HG03457 (cell line): ENCODE data around the gene CDH4.

Experiments used
- ATAC-seq: cut with Tn5 transposase; IDR thresholded peaks from one replicate; pipeline ENCODE4 v1.9.1; 2021; ENCODE audit warnings: moderate number of reproducible peaks; ENCODE audit not compliant: unreplicated experiment

The CDH4 gene

DNA sequence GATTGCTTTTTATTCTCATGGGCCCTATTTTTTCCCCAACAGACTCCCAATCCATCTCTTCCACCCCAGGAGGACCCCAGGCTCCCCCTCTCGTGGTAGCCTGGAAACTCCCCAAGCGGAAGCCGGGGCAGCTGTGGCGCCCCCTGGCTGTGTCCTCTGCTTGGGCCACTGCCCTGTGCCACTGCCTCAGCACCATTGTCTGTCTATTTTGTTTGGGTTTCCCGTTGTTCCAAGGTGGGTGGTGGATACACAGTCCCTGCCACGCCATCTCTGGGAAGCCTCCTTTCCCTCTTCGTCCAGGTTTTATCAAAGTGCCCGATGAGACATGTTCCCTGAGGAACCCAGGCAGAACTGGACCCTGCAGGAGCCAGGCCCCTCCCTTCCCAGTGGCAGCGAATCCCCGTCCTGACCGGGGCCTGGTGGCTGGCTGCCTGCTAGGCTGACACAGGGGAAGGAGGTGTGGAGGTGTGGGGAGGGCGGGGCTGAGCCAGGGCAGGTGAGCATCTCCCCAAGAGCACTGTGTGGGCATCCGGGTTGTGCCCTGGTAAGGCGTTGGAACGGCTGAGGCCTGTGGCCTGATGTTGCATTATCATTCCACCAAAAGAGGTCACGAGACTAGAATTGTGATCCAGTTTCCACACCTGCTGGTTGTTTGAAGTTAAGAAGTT, 228.2 kb downstream of the CDH4 start:
- no peak for ATAC-seq

DNA sequence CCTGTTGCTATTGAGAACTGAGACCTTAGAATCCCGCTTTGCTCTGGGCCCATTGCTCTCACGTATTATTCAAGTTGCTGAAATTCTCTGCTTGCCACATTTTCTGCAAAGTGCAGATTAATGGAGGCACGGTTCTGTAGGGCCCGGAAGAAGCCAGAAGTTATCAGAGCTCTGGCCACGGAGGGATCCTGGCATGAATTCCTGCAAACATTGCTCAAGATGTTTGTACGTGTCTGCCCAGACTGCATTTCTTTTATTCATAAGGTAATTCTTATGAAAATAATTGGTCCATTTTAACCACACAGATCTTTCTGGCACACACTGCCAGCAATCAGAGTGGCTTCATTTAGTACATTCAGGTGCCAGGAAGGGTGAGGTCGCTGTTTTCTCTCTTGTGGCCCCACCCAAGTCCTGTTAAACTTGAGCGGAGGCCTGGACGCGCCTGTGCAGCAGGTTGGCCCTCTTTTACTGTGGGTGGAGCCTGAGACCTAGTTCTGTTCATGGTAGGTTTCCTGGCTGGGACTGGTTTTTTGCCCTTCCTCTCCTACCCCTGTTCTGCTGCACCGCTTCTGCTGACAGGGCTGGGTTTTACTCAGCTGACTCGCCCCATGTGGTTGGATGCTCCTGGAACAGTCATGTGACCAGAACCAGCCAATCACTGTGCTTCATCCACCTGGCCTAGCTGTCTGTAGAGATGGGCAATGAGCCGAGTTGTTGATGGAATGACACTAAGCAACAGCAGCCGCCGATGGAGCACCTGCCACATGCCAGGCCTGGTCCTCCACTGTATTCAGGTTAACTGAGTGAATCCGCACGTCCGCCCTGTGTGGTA, 230.2 kb downstream of the CDH4 start:
- ATAC-seq = no peak

DNA sequence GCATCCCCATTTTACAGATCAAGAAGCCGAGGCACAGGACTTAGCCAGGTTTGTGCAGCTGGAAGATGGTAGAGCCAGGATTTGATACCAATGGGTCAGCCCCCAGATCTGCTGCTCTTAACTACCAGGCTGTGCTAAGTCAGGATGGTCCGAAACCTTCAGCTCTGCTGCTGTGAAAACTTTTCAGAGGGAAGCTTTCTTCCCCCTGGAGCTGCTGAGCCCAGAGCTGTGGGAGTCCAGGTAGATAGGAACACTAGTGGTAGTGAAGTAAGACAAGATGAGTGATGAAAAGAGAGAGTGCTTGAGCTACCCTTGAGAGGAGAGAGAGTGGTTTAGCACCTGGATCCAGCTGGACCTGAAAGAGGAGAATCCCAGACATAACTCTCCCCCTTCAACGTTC, 230.8 kb downstream of the CDH4 start:
- no peak for ATAC-seq

DNA sequence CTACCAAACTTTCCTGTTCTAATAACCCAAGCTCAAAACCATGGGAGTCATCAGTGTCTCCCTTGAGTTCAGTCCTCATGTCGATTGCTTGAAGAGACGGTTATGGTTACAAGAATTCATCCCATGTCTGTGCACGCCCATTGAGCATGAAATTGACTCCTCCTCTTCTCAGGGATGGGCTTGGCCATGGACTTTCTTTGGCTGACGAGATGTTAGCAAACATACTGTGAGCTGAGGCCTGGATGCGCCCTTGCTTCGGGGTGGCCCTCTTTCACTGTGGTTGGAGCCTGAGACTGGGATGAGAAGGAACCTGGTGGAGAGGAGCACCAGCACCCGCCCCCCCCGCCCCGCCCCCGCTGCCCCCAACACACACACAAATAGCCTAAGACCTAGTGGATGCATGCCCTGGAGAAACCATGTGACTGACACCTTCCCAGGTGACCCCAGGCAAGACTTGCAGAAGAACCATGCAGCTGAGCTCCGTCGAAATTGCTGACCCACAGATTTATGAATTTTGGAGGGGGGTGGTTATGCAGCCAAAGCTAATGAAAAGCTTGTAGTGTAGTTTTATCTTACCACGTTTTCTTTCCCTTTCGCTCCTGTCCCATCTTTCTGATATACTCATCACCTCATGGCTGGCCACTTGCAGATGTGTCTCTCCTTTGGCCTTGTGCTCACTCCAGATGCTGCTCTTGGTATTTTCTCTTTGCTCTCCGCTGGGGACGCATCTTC, 231.4 kb downstream of the CDH4 start:
- no peak for ATAC-seq

DNA sequence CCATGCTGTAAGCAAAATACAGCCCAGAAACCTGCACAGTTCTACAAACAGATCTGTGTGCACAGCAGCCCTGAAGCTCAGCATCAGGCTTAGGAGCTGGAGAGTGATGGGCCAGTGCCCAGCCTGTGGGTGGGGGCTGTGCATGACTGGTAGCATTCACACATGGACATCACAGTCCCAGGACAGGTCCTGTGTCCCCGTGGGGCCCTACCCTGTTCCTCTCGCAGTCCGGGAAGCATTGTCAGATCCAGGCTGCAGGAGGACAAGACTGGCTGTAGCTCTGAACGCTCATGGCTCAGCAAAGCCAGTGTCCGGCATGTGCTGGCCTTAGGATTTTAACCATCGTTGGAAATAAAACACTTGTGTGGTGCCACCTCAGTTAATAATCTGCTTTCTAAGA, 234.1 kb downstream of the CDH4 start:
- no peak for ATAC-seq

DNA sequence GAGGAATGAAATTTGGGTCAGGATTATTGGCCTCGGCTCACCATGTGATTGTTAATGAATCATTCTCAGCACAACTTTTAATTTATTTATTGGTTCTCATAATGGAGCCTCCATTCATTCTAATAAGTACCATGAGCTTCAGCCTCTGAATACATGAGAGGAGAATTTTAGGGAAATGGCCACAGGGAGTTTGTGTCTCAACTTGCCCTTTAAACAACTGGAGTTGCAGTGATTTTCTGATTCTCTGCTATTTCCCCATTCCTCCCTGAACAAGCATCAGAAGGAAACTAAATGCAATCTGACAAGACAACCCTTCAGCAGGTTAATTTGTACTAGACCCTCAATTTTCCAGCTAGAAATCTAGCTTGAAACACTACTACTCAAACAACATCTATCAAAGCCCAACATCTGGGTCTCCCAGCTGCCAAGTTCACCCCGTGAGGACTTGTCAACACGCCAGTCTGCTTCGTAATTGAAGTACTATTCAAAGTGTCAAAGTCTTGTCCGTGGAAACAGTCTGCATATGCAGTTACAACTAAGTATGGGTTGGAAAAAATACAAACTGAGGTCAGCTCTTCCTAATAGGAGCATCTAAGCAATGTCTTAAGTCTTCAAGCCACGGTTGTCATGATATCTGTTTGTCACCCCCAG, 235.4 kb downstream of the CDH4 start:
- no peak for ATAC-seq

DNA sequence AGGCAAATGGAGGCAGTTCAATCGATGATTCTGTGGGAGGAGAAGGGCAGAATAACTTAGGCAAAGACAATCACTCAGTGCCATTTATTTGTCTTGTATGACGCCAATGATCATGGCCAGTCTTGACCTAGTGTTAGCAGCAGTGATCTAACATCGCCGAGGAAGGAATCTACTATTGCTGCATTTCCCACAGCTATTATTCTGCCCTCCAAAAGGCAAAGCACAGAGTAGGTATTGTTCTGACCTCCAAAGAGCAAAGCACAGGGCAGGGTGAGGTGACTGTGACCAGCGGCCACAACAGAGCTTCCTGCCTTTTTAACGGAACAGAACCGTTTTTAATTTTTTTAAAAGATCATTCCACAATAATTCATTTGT, 235.9 kb downstream of the CDH4 start:
- no peak for ATAC-seq

DNA sequence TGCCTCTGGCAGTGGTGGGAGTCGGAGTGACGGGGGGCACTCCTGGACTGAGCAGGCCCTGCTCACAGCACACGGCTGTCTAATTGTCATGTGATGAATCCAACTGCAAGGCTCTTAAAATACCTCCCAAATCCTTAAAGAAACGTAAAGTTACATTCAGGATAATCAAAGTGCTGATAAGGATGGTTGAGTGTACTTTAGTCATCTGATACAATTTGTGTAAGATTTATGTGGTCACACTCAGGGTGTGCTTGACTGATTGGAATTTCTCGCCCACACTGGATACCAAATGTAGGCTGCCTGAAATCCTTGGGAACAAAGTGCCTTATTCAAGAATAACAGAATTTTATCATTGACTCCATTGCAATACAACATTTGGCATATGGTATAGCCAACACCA, 238.7 kb downstream of the CDH4 start:
- ATAC-seq = no peak

DNA sequence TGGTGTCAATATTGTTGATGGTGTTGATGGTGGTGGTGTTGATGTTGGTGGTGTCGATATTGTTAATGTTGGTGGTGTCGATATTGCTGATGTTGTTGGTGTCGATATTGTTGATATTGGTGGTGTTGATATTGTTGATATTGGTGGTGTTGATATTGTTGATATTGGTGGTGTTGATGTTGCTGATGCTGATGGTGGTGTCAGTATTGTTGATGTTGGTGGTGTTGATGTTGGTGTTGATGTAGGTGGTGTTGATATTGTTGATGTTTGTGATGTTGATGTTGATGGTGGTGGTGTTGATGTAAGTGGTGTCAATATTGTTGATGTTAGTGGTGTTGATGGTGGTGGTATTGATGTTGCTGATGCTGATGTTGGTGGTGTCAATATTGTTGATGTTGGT, 240.0 kb downstream of the CDH4 start:
- no peak for ATAC-seq

DNA sequence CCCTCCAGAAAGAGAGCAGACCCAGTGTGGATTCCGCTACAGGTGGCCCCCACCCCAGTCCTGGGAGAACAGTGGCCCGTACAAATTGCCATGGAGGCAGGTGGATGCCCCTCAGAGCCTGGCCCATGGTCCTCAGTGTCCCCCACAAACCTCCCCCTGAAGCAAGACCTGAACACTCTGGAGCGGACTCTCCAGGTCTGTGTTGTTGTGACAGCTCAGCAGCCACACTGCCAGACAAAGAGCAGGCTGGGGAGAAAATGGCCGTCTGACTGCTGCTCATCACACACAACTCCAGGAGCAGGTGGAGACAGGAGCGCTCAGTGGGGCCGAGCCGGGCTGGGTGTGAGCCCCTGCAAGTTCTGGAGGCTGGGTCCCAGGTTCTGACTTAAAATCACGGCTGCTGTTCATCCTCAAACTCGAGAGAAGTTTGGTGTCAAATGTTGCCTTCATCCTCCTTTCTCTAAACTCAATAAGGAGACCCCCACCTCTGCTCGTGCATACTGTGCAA, 241.8 kb downstream of the CDH4 start:
- ATAC-seq = no peak

DNA sequence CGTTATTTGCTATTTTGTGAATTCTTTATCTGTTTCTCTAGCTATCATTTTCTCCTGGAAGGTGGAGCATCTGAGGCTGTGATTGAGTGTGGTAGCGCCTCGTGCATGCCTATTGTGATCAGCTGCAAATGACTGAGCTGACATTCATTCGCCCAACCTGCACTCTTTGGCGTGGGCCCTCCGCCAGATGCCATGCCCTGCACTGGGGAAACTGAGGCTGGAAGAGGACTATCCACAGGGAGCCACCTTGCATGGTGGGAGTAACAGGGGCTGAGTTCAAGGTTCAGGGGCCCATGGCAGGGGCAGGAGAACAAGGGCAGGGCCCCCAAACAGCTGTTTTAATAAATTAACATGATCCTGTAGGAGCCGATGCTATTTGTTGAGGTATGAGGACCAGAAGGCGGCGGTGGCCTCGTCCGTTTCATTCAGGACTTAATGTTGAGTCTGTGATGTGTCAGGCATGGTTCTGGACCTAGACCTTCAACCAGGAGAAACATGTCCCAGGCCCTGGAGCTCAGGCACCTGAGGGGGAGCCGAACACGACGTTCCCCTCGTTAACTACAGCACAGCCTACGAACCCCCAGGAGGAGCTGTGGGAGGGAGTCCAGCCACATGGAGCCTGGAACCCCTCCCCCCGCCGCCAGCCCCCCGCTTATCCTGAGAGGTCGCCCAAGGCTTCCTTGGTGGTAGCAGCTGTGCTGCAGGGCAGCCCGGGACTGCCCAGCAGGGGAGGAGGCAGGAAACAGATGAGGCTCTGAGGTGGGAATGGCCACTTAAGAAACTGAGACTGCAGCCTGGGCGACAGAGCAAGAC, 242.9 kb downstream of the CDH4 start:
- ATAC-seq = no peak

DNA sequence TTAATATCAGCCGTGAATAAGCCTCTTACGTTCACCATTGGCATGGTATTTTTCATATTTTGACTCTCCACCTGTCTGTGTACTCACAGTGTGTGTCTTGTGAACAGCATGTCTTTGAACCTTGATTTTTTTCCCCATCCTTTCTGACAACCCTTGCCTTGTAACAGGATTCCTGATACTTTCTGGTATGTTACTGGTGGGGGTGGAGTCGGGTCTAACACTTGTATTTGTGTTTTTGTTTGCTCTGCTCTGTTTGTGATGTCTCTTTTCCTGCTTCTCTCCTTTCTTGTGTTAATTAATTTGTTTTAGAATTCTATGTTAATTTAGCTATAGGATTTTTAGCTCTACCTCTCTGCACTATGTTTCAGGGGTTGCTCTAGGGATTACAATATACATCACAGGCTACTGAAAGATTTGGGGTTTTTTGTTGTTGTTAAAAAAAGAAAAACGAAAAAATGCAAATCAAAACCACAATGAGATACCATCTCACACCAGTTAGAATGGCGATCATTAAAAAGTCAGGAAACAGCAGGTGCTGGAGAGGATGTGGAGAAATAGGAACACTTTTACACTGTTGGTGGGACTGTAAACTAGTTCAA, 245.1 kb downstream of the CDH4 start:
- ATAC-seq = no peak

DNA sequence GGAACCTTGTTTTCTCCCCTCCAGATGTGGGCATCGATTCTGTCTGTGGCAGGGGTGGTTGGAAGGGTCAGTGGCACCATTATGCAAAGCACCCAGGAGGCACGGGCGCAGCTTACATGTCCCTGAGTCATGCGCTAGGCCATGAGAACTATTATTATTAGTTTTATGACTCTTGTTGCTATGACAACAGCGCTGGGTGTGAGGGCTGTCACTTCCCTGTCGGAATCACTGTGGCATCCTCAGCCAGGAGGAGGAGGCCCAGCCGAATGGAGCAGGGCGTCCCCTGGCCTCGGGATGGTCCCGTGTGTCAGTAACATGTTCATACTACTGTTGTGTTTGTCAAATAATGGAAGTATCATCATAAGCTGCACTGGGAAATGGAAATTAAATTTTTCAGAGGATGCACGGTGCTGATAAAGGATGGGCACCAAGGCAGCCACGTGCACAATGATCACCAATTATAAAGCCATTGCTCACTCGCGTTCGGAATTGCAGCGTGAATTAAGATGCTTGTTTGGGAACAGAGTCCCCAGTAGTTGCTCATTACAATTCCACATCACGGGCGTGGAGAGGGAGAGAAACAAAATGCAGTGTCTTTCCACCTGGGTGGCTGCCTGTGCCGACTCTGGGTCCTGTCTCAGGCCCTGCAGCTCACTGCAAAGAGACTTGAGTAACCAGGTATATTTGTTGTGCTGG, 247.9 kb downstream of the CDH4 start:
- no peak for ATAC-seq

DNA sequence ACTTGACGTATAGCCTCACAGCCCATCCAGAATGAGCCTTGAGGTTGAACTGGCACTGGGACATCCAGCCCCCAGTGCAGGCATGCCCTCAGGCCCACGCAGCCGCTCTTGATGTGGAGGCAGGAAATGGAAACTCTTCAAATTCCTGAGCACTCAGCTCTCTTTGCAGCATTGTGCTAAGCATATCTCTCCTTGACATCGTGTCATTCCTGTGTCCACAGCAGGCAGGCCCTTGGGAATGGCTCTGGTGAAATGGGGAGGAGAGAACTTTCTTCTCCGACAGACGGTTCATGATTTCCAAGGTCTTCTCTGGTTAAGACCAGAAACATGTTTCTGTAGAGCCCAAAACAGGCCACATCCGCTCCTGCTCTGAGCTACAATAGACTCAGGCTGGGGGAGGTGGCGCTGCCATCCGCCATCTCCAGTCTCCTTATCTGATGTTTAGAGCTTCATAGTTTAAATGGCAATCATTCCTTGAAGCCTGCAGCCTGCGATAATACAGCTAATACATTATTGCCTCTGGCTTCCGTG, 248.8 kb downstream of the CDH4 start:
- ATAC-seq = no peak

DNA sequence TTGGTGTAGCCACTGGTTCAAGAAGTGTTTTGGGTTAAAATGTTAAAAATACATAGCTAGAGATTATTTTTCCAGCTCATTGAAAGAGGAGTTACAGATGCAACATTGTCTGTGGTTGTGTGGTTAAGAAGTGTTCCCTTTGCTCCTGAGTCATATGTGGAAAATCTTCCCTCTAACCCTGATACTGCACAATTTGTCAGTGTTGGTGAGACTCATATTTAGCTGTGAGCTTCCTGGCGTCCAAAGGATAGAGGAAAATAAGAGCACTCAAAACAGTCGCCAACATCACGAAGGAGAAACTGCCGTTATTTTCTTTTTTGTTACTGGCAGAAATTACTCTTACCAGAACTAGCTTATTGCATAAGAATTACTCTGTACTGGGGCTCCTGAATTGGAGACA, 250.4 kb downstream of the CDH4 start:
- no peak for ATAC-seq

DNA sequence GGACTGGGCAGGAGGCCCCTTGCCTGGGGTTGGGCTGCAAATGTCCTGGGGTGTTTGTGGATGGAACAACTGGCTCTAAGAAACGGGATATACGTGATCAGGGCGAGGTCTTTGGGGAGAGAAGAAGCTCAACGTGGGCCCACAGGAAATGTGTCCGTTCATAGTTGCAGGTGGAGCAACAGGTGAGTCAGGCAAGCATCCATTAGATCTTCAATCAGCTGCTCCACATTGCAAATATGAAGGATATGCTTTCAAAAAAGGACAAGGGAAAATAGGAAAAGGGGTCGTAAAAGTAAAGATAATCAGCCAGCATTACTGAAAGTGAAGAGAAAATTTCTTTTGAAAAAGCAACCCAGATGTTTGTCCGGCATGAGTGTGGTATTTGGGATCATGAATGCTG, 251.0 kb downstream of the CDH4 start:
- ATAC-seq = no peak

DNA sequence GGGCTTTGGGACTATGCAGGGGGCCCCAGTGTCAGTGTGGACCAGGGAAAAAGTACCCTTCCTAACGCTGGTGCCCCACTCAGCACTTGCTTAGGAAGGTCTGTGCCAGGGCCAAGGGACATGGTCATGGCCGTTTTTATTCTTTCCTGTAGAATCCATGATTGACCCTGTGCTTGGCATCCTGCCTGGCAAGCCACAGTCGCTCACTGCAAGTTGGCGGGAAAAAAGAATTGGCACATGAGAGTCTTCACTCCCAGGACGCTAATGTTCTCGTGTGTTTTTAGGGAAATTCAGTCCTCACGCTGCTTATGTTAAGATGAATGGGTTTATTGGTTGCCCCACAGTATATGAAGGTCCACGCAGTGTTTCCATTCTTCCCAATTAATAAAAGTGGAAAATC, 253.4 kb downstream of the CDH4 start:
- ATAC-seq = no peak

DNA sequence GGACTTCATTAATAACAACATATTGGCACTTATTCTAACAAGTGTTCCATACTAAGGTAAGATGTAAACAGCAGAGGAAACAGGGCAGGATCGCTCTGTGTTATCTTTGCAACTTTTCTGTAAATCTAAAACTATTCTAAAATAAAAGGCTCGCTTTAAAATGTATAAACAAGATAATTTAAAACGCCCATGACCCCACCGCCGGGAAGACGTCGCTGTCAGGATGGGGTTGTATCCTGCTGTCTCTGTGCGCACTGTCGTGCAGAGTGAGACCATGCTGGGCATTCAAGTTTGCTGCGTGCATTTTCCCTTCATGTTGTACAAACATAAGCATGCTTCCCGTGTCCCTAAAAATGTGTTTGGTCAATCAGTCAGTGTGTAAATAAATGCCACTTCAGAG, 255.7 kb downstream of the CDH4 start:
- ATAC-seq = no peak
